Right lobe of liver (tissue), 6 donors: Measurements from ENCODE around the gene GYG1. TPM values are rescaled to one million over a fixed set of nuclear protein-coding genes. Genes with fewer than 3 reads are reported as not detected.

Experiments
- ATAC-seq, 4 donors: fragments of 200-7000 bp; cut with Tn5 transposase; one replicate each; pipeline ENCODE4 v1.9.1; 2020; ENCODE audit warnings: mild to moderate bottlenecking in 4 of 4, moderate library complexity in 4 of 4
- DNase-seq, 3 donors: peaks; one replicate each; pipeline ENCODE4 v3.0.0-alpha.2; 2020
- H3K27ac ChIP-seq, 3 donors: fragments of 200-600 bp; one replicate each; pipeline ENCODE4 v1.8.0; 2022
- H3K27me3 ChIP-seq, 2 donors: fragments of 200-600 bp; one replicate each; pipeline ENCODE4 v1.8.0; 2022
- H3K36me3 ChIP-seq, 4 donors: fragments of 200-600 bp; sonication (generic) in 1 of 4; one replicate each; pipeline versions ENCODE4 v1.5.1 to v1.8.0; 2017 to 2022; ENCODE audit warnings: control low read depth in 1 of 4
- H3K4me1 ChIP-seq, 4 donors: fragments of 200-600 bp; sonication (generic) in 1 of 4; one replicate each; pipeline versions ENCODE4 v1.5.1 to v1.8.0; 2017 to 2022; ENCODE audit warnings: control low read depth in 1 of 4
- H3K4me3 ChIP-seq, 3 donors: fragments of 200-600 bp; one replicate each; pipeline ENCODE4 v1.8.0; 2022
- H3K9me3 ChIP-seq, 4 donors: fragments of 200-600 bp; sonication (generic) in 1 of 4; one replicate each; pipeline versions ENCODE4 v1.5.1 to v1.8.0; 2017 to 2022; ENCODE audit warnings: control low read depth in 1 of 4
- POLR2A ChIP-seq: fragments of 450-650 bp; IDR thresholded peaks from one replicate; pipeline ENCODE4 v1.6.1; 2017; ENCODE audit warnings: antibody characterized with exemption, mild to moderate bottlenecking
- WGBS: methylation state at CpG from one replicate; pipeline ENCODE4 v1.1.6; 2018; ENCODE audit warnings: low coverage, low lambda C conversion rate; ENCODE audit not compliant: insufficient coverage; ENCODE audit errors: missing lambda C conversion rate; 5-methylcytosine and 5-hydroxymethylcytosine counted together
- intact Hi-C, 2 donors: fragments of 100-400 bp; cut with DNase I; formaldehyde crosslinking; loops; one replicate each; pipeline versions ENCODE4 v1.11.2 to v1.14.1; 2022
- total RNA-seq, 6 experiments: library from RNA; depleted of rRNA in 2 of 6; stranded (reverse); fragments of >200 nt in 2 of 6; fragmentation: NEBNext Ultra II Directional in 3 of 6; extraction: Animal tissue kit (Norgen Biotek cat#: 25700) in 3 of 6; gene quantifications; one replicate each; pipeline versions ENCODE4 v1.1.0 to v1.2.4, GENCODE V29; 2016 to 2023
- TF ChIP-seq, protein P1 (sequence below), 4 donors: fragments of 200-600 bp in 3 of 4; fragments of 450-650 bp in 1 of 4; IDR thresholded peaks; one replicate each; pipeline versions ENCODE4 v1.5.1 to v1.8.0; 2016 to 2022; ENCODE audit warnings: antibody characterized with exemption in 4 of 4, mild to moderate bottlenecking in 2 of 4
- donor health status: DM: no; HTN: yes; CAD: no.
- donor health status: DM: no; HTN: no; CAD: no.
- donor health status: DM: no; HTN: no; CAD: no.
- donor health status: DM: no; HTN: yes; CAD: no.
- donor health status: DM: no; HTN: yes; CAD: no.

GYG1 gene
- total RNA-seq, 6 experiments from 2014 or later: 6.6 to 16.3 (median 10.3) TPM

- no peaks in the 10 kb centered on the region for H3K36me3 ChIP-seq
- no peak overlapping the region for H3K4me3 ChIP-seq
- ATAC-seq (no peak), DNase-seq (no peak)
- 40% methylated on average over 4 of the region's 4 CpGs for WGBS
- no peaks in the 10 kb centered on the region for H3K9me3 ChIP-seq
- no peaks in the 10 kb centered on the region for H3K27me3 ChIP-seq
- TF ChIP-seq, protein P1, sequence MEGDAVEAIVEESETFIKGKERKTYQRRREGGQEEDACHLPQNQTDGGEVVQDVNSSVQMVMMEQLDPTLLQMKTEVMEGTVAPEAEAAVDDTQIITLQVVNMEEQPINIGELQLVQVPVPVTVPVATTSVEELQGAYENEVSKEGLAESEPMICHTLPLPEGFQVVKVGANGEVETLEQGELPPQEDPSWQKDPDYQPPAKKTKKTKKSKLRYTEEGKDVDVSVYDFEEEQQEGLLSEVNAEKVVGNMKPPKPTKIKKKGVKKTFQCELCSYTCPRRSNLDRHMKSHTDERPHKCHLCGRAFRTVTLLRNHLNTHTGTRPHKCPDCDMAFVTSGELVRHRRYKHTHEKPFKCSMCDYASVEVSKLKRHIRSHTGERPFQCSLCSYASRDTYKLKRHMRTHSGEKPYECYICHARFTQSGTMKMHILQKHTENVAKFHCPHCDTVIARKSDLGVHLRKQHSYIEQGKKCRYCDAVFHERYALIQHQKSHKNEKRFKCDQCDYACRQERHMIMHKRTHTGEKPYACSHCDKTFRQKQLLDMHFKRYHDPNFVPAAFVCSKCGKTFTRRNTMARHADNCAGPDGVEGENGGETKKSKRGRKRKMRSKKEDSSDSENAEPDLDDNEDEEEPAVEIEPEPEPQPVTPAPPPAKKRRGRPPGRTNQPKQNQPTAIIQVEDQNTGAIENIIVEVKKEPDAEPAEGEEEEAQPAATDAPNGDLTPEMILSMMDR (IDR thresholded peaks at IDR 0.05): no peak
- TF ChIP-seq POLR2A: no peak
- no peak overlapping the region for H3K27ac ChIP-seq
- no peaks in the 10 kb centered on the region for H3K4me1 ChIP-seq
- intact Hi-C loops: no loop called here
These were observed 36.4 kb upstream of the GYG1 start for GRCh38 chr3:148954981-148955380.

DNA sequence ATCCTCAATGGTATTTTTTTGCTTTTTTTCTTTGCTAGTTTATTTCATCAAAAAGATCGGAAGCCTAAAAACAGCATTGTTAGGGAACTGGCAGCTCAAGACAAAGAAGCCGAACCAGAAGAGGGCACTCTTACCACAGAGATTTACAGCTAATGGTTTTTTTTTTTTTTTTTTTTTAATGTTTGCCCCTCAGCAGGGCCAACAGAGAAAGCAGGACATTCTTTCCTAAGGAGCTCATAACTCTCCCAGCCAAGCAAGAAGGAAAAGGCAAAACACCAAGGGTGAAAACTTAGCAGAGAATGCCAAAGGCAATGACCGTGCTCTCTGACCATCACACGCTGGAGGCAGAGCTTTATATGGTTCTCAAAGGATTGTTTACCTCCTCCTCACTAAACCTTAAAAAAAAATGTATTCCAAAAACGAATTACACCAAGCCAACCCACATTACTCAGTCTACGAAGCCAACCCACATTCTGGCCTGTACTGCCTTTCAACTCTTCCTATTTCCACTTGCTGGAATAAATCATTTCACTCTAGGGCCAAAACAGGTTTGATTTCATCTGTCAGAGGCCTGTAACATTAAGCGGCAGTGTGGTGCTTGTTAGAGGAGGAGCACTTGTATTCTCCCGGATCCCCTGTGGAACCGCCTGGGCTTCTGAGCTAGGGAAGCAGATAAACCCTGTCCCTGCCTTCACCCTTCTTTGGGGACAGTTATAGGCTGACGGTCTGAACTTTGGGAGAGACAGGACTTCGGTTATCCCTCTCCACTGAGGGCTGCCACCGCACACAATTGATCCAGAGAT, 35.6 kb upstream of the GYG1 start:
- intact Hi-C loops: no loop called here
- H3K36me3 ChIP-seq: no peaks in the 10 kb centered on the region
- peak; percentile 68 to 79 (median 76) for ATAC-seq
- 56% methylated on average over 10 of the region's 12 CpGs for WGBS
- no peaks in the 10 kb centered on the region for H3K27me3 ChIP-seq
- TF ChIP-seq, protein P1 (IDR thresholded peaks at IDR 0.05): peak; percentile 40 to 68 (median 61)
- no peak for TF ChIP-seq POLR2A
- H3K4me3 ChIP-seq: no peak overlapping the region
- no peaks in the 10 kb centered on the region for H3K9me3 ChIP-seq
- DNase-seq: no peak
- H3K27ac ChIP-seq: peak overlapping the region in 2 of 3 donors; percentile 27 to 47
- no peaks in the 10 kb centered on the region for H3K4me1 ChIP-seq

DNA sequence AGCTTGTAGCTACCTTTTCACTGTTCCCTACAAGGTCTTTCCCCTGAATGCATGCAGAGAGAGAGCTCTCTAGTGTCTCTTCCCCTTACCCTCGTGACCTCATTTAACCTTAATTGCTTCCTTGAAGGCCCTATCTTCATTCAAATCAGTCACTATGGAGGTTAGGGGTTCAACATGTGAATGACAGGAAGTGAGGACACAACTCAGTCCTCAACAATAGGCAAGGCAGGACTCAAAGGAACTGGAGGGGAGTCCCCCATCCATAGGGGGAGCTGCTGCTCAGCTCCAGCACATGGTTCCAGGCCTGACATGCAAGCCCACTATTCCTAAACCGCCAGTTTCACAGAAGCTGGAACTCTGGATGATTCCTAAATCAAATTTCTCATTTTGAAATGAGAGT, 33.8 kb upstream of the GYG1 start:
- no peak for TF ChIP-seq POLR2A
- TF ChIP-seq, protein P1 (IDR thresholded peaks at IDR 0.05): peak in 3 of 4 donors; percentile 13 to 29 (median 22)
- no peaks in the 10 kb centered on the region for H3K36me3 ChIP-seq
- intact Hi-C loops: no loop called here
- peak in 2 of 4 donors; percentile 47 to 58 for ATAC-seq
- H3K9me3 ChIP-seq: no peaks in the 10 kb centered on the region
- no peak overlapping the region for H3K27ac ChIP-seq
- no peak overlapping the region for H3K4me3 ChIP-seq
- DNase-seq: no peak
- 43% methylated on average over 2 of the region's 2 CpGs for WGBS
- no peaks in the 10 kb centered on the region for H3K4me1 ChIP-seq
- no peaks in the 10 kb centered on the region for H3K27me3 ChIP-seq

DNA sequence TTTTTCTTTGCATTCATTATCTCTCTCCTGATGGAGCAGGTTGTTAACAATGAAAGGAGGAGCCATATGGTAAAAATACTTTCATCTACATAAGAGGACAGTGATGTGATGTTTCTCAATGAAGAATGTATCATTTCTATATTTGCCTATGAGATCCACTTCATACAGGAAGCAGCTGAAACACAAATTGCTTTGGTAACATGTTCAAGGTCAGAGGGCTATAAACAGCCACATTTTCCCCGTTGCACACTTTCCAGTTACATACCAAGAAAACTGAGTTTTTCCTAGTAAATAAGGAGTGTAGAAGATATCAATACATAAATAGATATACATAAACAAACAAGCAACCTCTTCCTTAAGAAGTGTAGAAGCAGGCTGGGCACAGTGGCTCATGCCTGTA, 32.6 kb upstream of the GYG1 start:
- H3K4me3 ChIP-seq: no peak overlapping the region
- no peaks in the 10 kb centered on the region for H3K4me1 ChIP-seq
- no peak for DNase-seq

More for the DNA sequence above, 32.6 kb upstream of the GYG1 start:
- intact Hi-C loops: no loop called here
- Histone ChIP-seq H3K27me3 (no peaks in the 10 kb centered on the region), H3K9me3 (no peaks in the 10 kb centered on the region), H3K27ac (no peak overlapping the region), H3K36me3 (no peaks in the 10 kb centered on the region)
- no peak for ATAC-seq
- TF ChIP-seq POLR2A: no peak
- TF ChIP-seq, protein P1 (IDR thresholded peaks at IDR 0.05): no peak
- WGBS: 48% methylated on average over 1 of the region's 1 CpG
